Gastroesophageal sphincter (tissue), 3 donors: ENCODE data around the gene TMEM117.

Source experiments
- EP300 ChIP-seq: sonication (generic); formaldehyde crosslinking; IDR thresholded peaks from one replicate; pipeline ENCODE4 v1.6.1; 2017; ENCODE audit warnings: antibody characterized with exemption, mild to moderate bottlenecking
- POLR2A ChIP-seq, 2 donors: fragments of 450-650 bp; IDR thresholded peaks; one replicate each; pipeline ENCODE4 v1.6.1; 2017; ENCODE audit warnings: antibody characterized with exemption in 2 of 2, mild to moderate bottlenecking in 2 of 2, moderate library complexity in 1 of 2
- TF ChIP-seq, protein P1 (sequence below), 4 experiments: fragments of 200-600 bp in 2 of 4; fragments of 450-650 bp in 2 of 4; sonication (generic) in 1 of 4; IDR thresholded peaks; one replicate each; pipeline ENCODE4 v1.5.1; 2017 to 2019; ENCODE audit warnings: antibody characterized with exemption in 4 of 4, mild to moderate bottlenecking in 2 of 4, moderate library complexity in 2 of 4

DNA sequence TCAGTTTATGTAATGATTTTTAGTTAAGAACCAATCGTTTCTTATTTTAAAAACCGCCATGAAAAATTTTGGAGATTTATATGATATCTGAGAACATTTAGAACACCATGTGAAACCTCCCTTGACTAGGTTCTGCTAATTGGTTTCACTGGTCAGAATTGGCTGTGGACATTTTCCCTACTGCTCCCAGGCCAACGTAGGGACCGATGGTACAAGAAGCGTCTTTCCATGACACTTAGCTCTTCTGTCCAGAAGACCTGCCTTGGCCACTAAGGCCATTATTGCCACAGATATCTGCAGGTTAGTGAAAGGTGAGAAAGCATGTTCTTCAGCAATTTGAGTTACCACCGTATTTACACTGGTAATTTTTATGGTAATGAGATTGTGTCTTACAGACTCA is 424.0 kb downstream of the TMEM117 start:
- TF ChIP-seq EP300 (no peak), POLR2A (IDR thresholded peaks at IDR 0.05) (no peak)
- TF ChIP-seq, protein P1, sequence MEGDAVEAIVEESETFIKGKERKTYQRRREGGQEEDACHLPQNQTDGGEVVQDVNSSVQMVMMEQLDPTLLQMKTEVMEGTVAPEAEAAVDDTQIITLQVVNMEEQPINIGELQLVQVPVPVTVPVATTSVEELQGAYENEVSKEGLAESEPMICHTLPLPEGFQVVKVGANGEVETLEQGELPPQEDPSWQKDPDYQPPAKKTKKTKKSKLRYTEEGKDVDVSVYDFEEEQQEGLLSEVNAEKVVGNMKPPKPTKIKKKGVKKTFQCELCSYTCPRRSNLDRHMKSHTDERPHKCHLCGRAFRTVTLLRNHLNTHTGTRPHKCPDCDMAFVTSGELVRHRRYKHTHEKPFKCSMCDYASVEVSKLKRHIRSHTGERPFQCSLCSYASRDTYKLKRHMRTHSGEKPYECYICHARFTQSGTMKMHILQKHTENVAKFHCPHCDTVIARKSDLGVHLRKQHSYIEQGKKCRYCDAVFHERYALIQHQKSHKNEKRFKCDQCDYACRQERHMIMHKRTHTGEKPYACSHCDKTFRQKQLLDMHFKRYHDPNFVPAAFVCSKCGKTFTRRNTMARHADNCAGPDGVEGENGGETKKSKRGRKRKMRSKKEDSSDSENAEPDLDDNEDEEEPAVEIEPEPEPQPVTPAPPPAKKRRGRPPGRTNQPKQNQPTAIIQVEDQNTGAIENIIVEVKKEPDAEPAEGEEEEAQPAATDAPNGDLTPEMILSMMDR (IDR thresholded peaks at IDR 0.05), result no peak
